Activated naive CD8-positive, alpha-beta T cell (primary cell): ENCODE measurements around the gene MGARP.
A peak's percentile ranks its signal among the peaks of the same experiment; 100 is the strongest.
"Not testable (repeated sequence)": the region's sequence is repeated elsewhere in the genome, so short reads cannot be mapped to it uniquely, and the experiment has no call there.

ENCODE experiments used
- H3K27ac Mint-ChIP-seq: one replicate; pipeline ENCODE4 v1.8.0; 2021; ENCODE audit warnings: mixed read lengths
- H3K27me3 Mint-ChIP-seq: one replicate; pipeline ENCODE4 v1.8.0; 2021; ENCODE audit warnings: mixed read lengths
- H3K36me3 Mint-ChIP-seq: one replicate; pipeline ENCODE4 v1.8.0; 2021; ENCODE audit warnings: mixed read lengths
- H3K4me1 Mint-ChIP-seq: one replicate; pipeline ENCODE4 v1.8.0; 2021; ENCODE audit warnings: low read depth, mixed read lengths
- H3K4me3 Mint-ChIP-seq: one replicate; pipeline ENCODE4 v1.8.0; 2021; ENCODE audit warnings: mild to moderate bottlenecking, mixed read lengths
- H3K9me3 Mint-ChIP-seq: one replicate; pipeline ENCODE4 v1.8.0; 2021; ENCODE audit warnings: low read depth, mixed read lengths

The MGARP gene

DNA sequence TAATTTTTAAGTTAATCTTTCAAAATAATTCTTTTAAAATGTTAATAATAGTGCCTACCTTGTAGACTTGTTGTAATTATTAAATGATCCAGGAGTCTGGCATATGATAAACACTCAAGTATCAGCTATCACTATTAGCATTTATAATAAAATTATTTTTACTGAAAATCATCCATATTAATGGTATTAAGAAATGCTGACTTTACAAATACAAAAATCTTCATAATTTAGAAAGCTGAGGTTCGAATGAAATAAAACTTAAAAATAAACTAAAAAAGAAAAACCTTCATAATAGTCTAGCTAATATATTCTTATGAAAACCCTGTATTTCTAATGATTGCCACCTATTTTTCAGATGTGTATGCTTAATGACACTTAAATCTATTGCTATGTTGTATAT is 5.2 kb downstream of the MGARP start:
- Mint-ChIP-seq H3K9me3 (no peaks in the 10 kb centered on the region), H3K4me3 (no peak overlapping the region), H3K4me1 (peaks cover 10% of the 10 kb centered on the region), H3K27ac (no peak overlapping the region), H3K27me3 (peaks cover 10% of the 10 kb centered on the region), H3K36me3 (peaks cover 2% of the 10 kb centered on the region)

DNA sequence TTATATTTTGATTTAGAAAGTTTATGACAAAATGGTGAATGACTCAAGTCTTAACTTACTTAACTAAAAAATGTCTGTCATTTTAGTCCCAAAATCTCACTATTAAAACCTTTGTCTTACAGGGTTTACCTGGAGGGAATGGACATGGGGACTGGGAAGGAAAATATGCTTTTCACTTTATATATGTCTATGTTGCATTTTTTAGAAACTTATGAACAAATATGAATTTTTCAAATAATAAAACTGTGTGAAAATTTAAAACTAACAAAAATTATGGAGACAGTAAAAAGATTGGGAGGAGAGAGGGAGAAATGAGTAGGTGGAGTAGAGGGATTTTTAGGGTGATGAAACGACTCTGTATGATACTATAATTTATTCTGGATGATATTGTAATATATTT is 6.2 kb downstream of the MGARP start:
- Mint-ChIP-seq H3K4me1 (peaks cover 3% of the 10 kb centered on the region), H3K27ac (no peak overlapping the region), H3K4me3 (no peak overlapping the region), H3K36me3 (peaks cover 2% of the 10 kb centered on the region), H3K27me3 (peaks cover 10% of the 10 kb centered on the region), H3K9me3 (no peaks in the 10 kb centered on the region)

DNA sequence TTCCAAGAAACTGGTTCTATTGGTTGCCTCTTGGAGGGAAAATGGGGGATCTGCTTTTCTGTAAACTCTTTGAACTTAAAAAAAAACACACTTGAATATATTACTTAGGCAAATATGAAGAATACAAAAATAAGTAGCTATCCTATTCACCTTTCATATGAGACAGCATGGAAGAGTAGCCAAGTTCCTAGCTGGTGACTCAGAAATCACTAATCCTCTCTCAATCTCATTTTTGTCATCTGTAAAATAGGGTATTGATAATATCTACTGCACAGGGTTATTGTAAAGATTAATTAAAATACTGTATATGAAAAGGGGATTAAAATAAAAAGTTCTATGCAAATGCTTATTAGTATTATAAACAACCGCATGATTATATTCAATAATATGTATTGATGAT is 12.7 kb downstream of the MGARP start:
- H3K9me3 Mint-ChIP-seq, result no peaks in the 10 kb centered on the region
- peak overlapping the region; percentile 69 for H3K27ac Mint-ChIP-seq
- peak overlapping the region; percentile 75 for H3K4me3 Mint-ChIP-seq
- no peaks in the 10 kb centered on the region for H3K36me3 Mint-ChIP-seq
- peaks cover 19% of the 10 kb centered on the region for H3K4me1 Mint-ChIP-seq
- H3K27me3 Mint-ChIP-seq, result no peaks in the 10 kb centered on the region

DNA sequence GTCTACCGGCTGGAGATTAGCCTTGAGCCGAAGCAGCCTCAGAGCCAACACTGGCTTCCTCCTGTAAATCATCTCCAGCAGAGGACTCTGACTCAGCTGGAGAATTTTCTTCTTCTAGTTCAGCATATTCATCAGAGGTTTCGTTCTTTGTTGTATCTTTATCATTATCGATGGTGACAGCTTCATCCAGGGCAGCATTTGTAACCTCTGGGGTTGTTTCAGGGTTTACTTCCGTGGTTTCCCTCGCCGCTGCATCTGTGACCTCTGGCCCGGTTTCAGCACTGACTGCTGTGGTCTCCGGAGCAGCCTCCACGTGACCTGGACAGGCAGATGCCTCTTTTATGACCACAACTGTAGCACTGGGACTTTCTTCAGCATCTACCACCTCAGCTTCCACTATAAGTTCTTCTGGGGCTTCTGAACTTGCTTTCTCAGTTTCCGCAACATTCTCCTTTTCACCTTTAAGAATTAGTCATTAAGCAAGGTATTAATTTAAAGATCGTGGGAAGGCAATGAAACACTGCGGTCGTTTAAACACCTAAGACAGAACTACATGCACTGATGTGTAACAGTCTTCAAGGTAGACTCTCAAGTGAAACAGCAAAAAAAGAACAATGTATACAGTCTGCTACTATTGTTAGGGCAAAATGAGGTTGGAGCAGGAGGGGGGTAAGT is 13.3 kb downstream of the MGARP start:
- peak overlapping the region; percentile 75 for H3K4me3 Mint-ChIP-seq
- no peaks in the 10 kb centered on the region for H3K36me3 Mint-ChIP-seq
- peak overlapping the region; percentile 69 for H3K27ac Mint-ChIP-seq
- H3K27me3 Mint-ChIP-seq, result peaks cover 1% of the 10 kb centered on the region
- no peaks in the 10 kb centered on the region for H3K9me3 Mint-ChIP-seq
- H3K4me1 Mint-ChIP-seq, result peaks cover 19% of the 10 kb centered on the region

DNA sequence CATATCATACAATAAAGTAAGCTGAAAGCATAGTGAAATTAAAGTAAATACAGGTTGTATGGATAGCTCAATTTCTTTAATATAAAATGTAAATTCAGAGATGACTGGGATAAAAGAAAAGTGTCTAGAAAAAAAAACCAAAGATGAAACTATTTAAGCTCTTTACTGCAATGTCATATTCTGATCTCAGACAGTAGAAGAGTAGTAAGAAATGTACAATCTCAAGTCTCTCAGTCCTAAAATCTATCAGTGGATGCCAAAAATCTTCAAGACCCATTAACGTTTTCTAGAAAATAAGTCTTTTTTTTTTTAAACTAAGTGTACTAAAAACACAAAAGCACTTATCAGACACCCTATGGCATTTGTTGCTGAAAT is 13.8 kb downstream of the MGARP start:
- Mint-ChIP-seq H3K27ac (peak overlapping the region; percentile 69), H3K36me3 (no peaks in the 10 kb centered on the region), H3K4me3 (peak overlapping the region; percentile 75), H3K27me3 (peaks cover 1% of the 10 kb centered on the region), H3K4me1 (peaks cover 19% of the 10 kb centered on the region), H3K9me3 (no peaks in the 10 kb centered on the region)

DNA sequence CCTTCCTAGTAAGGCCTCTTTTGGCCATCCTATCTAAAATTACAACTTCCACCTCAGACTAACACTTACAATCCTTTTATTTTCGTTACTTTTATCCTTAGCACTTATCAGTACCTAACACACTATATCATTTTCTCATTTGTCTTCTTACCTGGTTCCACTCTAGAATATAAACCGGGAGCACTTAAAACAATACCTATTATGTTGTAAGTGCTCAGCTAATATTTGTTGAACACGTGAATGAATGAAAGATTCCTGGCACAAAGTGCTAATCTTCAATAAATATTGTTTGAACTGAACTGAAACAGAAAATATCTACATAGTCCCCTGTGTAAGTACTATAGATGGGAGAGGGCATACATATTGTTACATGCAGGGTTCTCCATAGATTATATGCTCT is 14.4 kb downstream of the MGARP start:
- Mint-ChIP-seq H3K27me3 (peaks cover 1% of the 10 kb centered on the region), H3K4me3 (no peak overlapping the region)

DNA sequence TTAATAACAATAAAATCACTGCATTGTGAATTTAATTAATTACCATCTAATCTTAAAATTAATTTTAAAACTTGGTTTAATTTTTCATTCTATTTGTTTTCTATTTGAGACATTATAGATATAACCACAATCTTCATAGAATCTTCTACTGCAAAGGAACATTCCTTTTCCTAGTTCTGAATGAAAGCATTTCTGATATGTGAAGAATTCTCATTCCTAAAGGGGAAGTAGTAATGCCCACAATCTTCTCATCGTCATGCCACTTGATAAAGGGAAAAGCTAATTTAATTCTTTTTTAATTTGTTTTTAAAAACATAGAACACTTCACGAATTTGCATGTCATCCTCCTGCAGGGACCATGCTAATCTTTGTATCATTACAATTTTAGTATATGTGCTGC is 23.7 kb downstream of the MGARP start:
- no peaks in the 10 kb centered on the region for H3K27me3 Mint-ChIP-seq
- H3K4me1 Mint-ChIP-seq, result no peaks in the 10 kb centered on the region
- no peak overlapping the region for H3K27ac Mint-ChIP-seq
- no peaks in the 10 kb centered on the region for H3K9me3 Mint-ChIP-seq
- no peak overlapping the region for H3K4me3 Mint-ChIP-seq
- no peaks in the 10 kb centered on the region for H3K36me3 Mint-ChIP-seq

More for the DNA sequence above, 14.4 kb downstream of the MGARP start:
- Mint-ChIP-seq H3K27ac (no peak overlapping the region), H3K36me3 (no peaks in the 10 kb centered on the region), H3K9me3 (no peaks in the 10 kb centered on the region), H3K4me1 (peaks cover 19% of the 10 kb centered on the region)

DNA sequence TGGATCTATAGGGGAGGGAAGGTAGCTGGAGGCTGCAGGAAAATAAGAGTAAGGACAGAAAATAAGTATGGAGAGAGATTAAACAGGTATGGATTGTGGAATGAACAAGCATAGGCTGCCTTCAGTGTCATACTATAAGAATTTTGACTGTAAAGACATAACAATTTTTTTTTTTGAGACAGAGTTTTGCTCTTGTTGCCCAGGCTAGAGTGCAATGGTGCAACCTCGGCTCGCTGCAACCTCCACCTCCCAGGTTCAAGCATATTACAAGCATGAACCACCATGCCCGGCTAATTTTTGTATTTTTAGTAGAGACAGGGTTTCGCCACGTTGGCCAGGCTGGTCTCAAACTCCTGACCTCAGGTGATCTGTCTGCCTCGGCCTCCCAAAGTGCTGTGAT is 24.4 kb downstream of the MGARP start:
- not testable (repeated sequence) for H3K9me3 Mint-ChIP-seq, H3K27me3 Mint-ChIP-seq, H3K27ac Mint-ChIP-seq, H3K36me3 Mint-ChIP-seq, H3K4me1 Mint-ChIP-seq, H3K4me3 Mint-ChIP-seq

DNA sequence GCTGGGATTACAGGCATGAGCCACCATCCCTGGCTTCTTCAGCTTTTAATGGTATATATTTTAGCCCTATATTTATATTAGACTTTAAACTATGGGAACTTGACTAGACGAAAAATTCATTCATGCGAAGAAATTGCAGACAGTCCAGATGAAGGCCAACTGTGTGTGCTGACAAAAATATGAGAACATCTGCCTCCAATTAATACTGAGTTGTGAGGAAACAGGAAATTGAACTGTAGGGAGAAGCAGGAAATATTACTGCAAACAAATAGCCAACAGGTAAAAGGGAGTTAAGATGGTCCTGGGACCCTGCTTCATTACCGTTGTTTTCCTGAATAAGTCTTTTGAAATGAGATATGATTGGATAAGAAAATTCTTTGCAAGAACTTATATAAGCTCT is 26.3 kb downstream of the MGARP start:
- H3K4me1 Mint-ChIP-seq, result no peaks in the 10 kb centered on the region
- H3K9me3 Mint-ChIP-seq, result no peaks in the 10 kb centered on the region
- no peak overlapping the region for H3K27ac Mint-ChIP-seq
- no peaks in the 10 kb centered on the region for H3K36me3 Mint-ChIP-seq
- no peaks in the 10 kb centered on the region for H3K27me3 Mint-ChIP-seq
- no peak overlapping the region for H3K4me3 Mint-ChIP-seq

DNA sequence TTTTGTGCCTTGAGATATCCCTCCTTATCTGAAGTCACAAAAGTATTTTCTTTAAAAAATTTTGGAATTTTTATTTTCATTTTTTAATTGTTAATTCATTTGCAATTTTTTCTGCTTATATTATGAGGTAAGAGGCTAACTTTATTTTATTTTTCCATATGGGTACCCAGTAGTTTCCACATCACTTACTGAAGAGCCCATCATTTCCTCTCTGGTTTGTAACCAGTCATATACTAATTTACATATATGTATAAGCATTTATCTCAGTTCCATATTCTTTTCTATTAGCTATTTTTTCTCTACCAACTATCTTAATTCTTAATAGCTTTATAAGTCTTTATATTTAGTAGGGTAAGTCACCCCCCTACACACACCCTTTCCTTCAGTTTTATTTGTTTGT is 27.0 kb downstream of the MGARP start:
- Mint-ChIP-seq H3K4me1 (no peaks in the 10 kb centered on the region), H3K4me3 (no peak overlapping the region), H3K36me3 (no peaks in the 10 kb centered on the region), H3K9me3 (no peaks in the 10 kb centered on the region), H3K27ac (no peak overlapping the region), H3K27me3 (no peaks in the 10 kb centered on the region)

DNA sequence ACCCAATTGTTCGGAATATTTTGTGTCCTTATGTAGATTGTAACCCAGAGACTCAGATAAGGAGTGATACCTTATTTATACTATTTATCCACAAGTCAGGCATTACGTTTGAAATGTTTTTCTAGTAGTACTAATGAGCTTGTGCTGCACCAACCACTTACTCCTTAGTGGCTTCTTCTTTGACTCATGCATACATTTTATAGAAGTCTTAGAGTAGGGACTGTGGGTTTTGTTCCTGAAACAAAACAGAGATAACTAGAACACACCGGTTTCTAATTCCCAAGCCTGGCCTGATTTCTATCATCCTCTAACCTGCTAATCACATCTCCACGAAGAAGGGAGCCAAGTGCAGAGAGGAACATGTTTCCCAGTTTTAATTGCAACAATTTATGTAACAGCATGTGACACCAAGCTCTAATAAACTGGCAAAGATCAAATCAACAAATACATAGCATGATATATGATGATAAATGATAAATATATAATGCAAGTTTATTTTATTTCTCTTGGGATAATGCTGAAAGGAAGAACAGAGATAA is 32.3 kb downstream of the MGARP start:
- H3K9me3 Mint-ChIP-seq, result no peaks in the 10 kb centered on the region
- H3K4me3 Mint-ChIP-seq, result no peak overlapping the region
- H3K27me3 Mint-ChIP-seq, result no peaks in the 10 kb centered on the region
- H3K4me1 Mint-ChIP-seq, result no peaks in the 10 kb centered on the region
- H3K36me3 Mint-ChIP-seq, result no peaks in the 10 kb centered on the region
- no peak overlapping the region for H3K27ac Mint-ChIP-seq

DNA sequence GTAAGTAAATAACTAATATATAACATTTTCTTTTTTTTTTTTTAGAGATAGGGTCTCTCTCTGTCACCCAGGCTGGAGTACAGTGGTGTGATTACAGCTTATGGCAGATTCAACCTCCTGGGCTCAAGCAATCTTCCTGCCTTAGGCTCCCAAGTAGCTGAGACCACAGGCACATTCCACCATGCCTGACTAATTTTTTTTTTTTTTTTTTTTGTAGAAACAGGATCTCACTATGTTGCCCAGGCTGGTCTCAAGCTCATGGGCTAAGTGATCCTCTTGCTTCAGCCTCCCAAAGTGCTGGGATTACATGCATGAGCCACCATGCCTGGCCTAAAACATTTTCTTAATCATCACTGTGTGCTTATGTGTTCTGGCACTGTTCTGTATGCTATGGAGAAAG is 32.8 kb downstream of the MGARP start:
- Mint-ChIP-seq H3K27ac (no peak overlapping the region), H3K27me3 (no peaks in the 10 kb centered on the region), H3K9me3 (no peaks in the 10 kb centered on the region), H3K4me1 (no peaks in the 10 kb centered on the region), H3K36me3 (no peaks in the 10 kb centered on the region), H3K4me3 (no peak overlapping the region)

DNA sequence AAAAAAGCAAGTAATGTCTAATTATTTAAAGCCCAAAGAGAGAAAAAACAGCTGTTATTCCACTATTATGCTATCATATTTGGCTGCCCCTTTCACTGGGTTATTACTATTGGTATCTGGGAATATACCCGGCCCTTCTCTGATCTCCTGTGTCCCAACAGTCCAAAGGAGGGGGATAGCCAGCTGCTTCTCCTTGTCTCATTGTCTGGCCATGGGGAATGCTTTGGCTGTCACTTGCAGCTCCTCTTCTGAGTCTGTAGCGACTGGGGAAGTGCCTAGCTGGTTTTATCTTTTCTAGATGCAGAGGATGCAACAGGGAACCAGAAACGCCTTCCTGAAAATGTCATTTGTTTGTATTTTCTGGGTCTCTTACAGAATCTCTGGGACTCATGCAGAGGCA is 33.9 kb downstream of the MGARP start:
- H3K4me3 Mint-ChIP-seq, result no peak overlapping the region
- no peaks in the 10 kb centered on the region for H3K9me3 Mint-ChIP-seq
- no peaks in the 10 kb centered on the region for H3K36me3 Mint-ChIP-seq
- no peak overlapping the region for H3K27ac Mint-ChIP-seq
- no peaks in the 10 kb centered on the region for H3K4me1 Mint-ChIP-seq
- no peaks in the 10 kb centered on the region for H3K27me3 Mint-ChIP-seq

DNA sequence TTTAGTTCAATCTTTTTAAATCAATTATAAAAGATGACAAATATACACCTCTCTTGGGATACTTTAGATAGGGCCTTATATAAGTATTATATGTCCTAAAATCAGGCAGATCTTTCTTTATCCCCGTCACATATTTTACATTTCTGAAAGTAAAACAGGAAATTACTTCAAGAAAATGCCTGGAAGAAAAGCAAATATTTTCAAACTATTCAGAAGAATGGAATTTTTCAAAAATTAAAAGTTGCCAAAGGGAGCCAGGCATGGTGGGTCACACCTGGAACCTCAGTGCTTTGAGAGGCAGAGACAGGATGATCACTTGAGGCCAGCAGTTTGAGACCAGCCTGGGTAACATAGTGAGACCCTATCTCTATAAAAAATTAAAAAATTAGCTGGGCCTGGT is 34.4 kb downstream of the MGARP start:
- H3K4me1 Mint-ChIP-seq, result no peaks in the 10 kb centered on the region
- H3K4me3 Mint-ChIP-seq, result no peak overlapping the region
- no peaks in the 10 kb centered on the region for H3K36me3 Mint-ChIP-seq
- no peaks in the 10 kb centered on the region for H3K9me3 Mint-ChIP-seq
- H3K27ac Mint-ChIP-seq, result no peak overlapping the region
- H3K27me3 Mint-ChIP-seq, result no peaks in the 10 kb centered on the region

DNA sequence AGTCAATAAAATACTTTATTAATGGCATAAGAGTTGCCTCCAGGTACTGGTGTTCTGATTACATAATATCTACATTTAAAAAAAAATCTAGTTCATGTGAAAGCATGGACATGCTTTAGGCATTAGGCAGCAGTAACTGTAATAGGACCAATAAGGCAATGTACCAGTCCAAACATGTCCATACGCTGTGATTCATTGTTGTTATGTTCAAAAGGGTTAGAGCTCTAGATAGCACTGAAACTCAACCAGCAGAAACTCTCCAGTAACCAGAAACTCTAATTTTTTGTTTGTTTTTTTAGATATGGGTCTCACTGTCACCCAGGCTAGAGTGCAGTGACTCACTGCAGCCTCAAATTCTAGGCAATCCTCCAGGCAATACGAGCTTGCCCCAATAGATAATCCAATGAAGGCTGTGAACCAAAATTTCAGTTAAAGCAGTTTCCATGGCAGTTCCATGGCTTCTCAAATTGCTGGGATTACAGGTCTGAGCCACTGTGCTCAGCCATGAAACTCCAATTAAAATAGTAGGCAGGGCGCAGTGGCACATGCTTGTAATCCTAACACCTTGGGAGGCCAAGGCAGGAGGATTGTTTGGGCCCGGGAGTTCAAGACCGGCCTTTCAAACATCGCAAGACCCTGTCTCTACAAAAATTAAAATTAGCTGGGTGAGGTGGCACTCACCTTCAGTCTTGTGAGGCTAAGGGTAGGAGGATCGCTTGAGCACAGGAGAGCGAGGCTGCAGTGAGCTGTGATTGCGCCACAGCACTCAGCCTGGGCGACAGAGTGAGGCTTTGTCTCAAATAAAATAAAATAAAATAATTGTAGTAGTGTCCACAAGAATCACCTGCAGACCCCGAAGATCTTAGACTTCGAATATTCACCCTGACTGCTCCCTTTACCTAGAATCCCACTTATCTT is 36.3 kb downstream of the MGARP start:
- Mint-ChIP-seq H3K9me3 (peaks cover 7% of the 10 kb centered on the region), H3K4me3 (no peak overlapping the region), H3K36me3 (no peaks in the 10 kb centered on the region), H3K27ac (no peak overlapping the region), H3K4me1 (no peaks in the 10 kb centered on the region), H3K27me3 (no peaks in the 10 kb centered on the region)
